NB4 (cell line): Measurements from ENCODE around the gene ITCH.
"Not testable (repeated sequence)": the region's sequence is repeated elsewhere in the genome, so short reads cannot be mapped to it uniquely, and the experiment has no call there.

Experiments used
- MYC ChIP-seq: IDR thresholded peaks from 2 replicates; pipeline ENCODE4 v1.6.1; 2011; ENCODE audit warnings: low read depth, low read length
- POLR2A ChIP-seq: IDR thresholded peaks from 2 replicates; pipeline ENCODE4 v1.6.1; 2011; ENCODE audit warnings: mild to moderate bottlenecking; ENCODE audit not compliant: insufficient read length; ENCODE audit errors: extremely low read depth
- TF ChIP-seq, protein P1 (sequence below): IDR thresholded peaks from 2 replicates; pipeline ENCODE4 v1.6.1; 2011; ENCODE audit warnings: low read depth, low read length
- TF ChIP-seq, protein P2 (sequence below): IDR thresholded peaks from one replicate; pipeline ENCODE4 v1.5.1; 2012; ENCODE audit warnings: low read depth, low read length

DNA sequence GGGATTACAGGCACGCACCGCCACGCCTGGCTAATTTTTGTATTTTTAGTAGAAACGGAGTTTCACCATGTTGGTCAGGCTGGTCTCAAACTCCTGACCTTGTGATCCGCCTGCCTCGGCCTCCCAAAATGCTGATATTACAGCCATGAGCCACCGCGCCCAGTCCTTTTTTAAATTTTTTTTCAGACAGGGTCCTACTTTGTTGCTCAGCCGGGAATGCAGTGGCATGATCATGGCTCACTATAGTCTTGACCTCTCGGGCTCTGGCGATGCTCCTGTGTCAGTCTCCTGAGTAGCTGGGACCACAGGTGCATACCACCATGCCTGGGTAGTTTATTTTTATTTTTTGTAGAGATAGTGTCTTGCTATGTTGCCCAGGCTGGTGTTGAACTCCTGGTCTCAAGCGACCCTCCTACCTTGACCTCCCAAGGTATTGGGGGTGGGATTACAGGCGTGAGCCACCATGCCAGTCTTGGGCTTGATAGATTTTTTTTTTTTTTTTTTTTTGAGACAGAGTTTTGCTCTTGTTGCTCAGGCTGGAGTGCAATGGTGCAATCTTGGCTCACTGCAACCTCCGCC is 19.9 kb downstream of the ITCH start:
- TF ChIP-seq, protein P1, sequence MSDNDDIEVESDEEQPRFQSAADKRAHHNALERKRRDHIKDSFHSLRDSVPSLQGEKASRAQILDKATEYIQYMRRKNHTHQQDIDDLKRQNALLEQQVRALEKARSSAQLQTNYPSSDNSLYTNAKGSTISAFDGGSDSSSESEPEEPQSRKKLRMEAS, result not testable (repeated sequence)
- TF ChIP-seq, protein P2, sequence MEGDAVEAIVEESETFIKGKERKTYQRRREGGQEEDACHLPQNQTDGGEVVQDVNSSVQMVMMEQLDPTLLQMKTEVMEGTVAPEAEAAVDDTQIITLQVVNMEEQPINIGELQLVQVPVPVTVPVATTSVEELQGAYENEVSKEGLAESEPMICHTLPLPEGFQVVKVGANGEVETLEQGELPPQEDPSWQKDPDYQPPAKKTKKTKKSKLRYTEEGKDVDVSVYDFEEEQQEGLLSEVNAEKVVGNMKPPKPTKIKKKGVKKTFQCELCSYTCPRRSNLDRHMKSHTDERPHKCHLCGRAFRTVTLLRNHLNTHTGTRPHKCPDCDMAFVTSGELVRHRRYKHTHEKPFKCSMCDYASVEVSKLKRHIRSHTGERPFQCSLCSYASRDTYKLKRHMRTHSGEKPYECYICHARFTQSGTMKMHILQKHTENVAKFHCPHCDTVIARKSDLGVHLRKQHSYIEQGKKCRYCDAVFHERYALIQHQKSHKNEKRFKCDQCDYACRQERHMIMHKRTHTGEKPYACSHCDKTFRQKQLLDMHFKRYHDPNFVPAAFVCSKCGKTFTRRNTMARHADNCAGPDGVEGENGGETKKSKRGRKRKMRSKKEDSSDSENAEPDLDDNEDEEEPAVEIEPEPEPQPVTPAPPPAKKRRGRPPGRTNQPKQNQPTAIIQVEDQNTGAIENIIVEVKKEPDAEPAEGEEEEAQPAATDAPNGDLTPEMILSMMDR, result not testable (repeated sequence)
- not testable (repeated sequence) for TF ChIP-seq POLR2A, MYC
